ENCODE measurements around the gene R3HDM2.

R3HDM2 gene

GRCh38 chr12:57213058-57213715 lies 217.7 kb downstream of the R3HDM2 start:
- H3K4me3 ChIP-seq (ENCODE audit: low read depth, low read length, poor library complexity, severe bottlenecking): no peak overlapping the region
- no peaks in the 10 kb centered on the region for H3F3A ChIP-seq (ENCODE audit: insufficient read depth, low read length)

GRCh38 chr12:57212701-57213057 lies 218.2 kb downstream of the R3HDM2 start:
- TF ChIP-seq CTCF (IDR thresholded peaks at IDR 0.05; ENCODE audit: low read length): no peak
- no peak for TF ChIP-seq EZH2 (IDR thresholded peaks at IDR 0.05; ENCODE audit: borderline replicate concordance, low read length)
- H3K4me1 ChIP-seq (ENCODE audit: insufficient read depth, low read length, severe bottlenecking): peaks cover 67% of the 10 kb centered on the region
- H3K9me2 ChIP-seq (ENCODE audit: low read depth, low read length): no peaks in the 10 kb centered on the region
- H3K79me2 ChIP-seq (ENCODE audit: insufficient read depth, low read length): no peaks in the 10 kb centered on the region
- no peak overlapping the region for H3K27ac ChIP-seq (ENCODE audit: low read depth, low read length, poor library complexity, severe bottlenecking)
- no peak overlapping the region; the same call in 1 of the 2 replicates for H3K4me2 ChIP-seq (ENCODE audit: low read length)
- no peak overlapping the region for H2AFZ ChIP-seq (ENCODE audit: low read length)
- no peak overlapping the region for H3K4me3 ChIP-seq (ENCODE audit: low read depth, low read length, poor library complexity, severe bottlenecking)
- H3F3A ChIP-seq (ENCODE audit: insufficient read depth, low read length): no peaks in the 10 kb centered on the region
- no peaks in the 10 kb centered on the region for H3K36me3 ChIP-seq (ENCODE audit: insufficient read depth, low read length)
- no peaks in the 10 kb centered on the region for H4K20me1 ChIP-seq (ENCODE audit: insufficient read depth, low read length)
- H3K9me3 ChIP-seq (ENCODE audit: low read length): no peaks in the 10 kb centered on the region
- no peak overlapping the region; the same call in 1 of the 2 replicates for H3K9ac ChIP-seq (ENCODE audit: low read length)
- H3K27me3 ChIP-seq (ENCODE audit: insufficient read depth, low read length): no peaks in the 10 kb centered on the region

More at GRCh38 chr12:57213058-57213715, 217.7 kb downstream of the R3HDM2 start:
- Histone ChIP-seq H3K9me2 (ENCODE audit: low read depth, low read length) (no peaks in the 10 kb centered on the region), H3K36me3 (ENCODE audit: insufficient read depth, low read length) (no peaks in the 10 kb centered on the region), H3K27ac (ENCODE audit: low read depth, low read length, poor library complexity, severe bottlenecking) (no peak overlapping the region), H2AFZ (ENCODE audit: low read length) (no peak overlapping the region), H4K20me1 (ENCODE audit: insufficient read depth, low read length) (no peaks in the 10 kb centered on the region), H3K4me2 (ENCODE audit: low read length) (peak overlapping the region; percentile 3; the same call in 1 of the 2 replicates), H3K4me1 (ENCODE audit: insufficient read depth, low read length, severe bottlenecking) (peaks cover 72% of the 10 kb centered on the region), H3K27me3 (ENCODE audit: insufficient read depth, low read length) (no peaks in the 10 kb centered on the region), H3K79me2 (ENCODE audit: insufficient read depth, low read length) (no peaks in the 10 kb centered on the region), H3K9me3 (ENCODE audit: low read length) (no peaks in the 10 kb centered on the region), H3K9ac (ENCODE audit: low read length) (no peak overlapping the region; the same call in 1 of the 2 replicates)
- TF ChIP-seq CTCF (IDR thresholded peaks at IDR 0.05; ENCODE audit: low read length): peak; percentile 88
- TF ChIP-seq EZH2 (IDR thresholded peaks at IDR 0.05; ENCODE audit: borderline replicate concordance, low read length): no peak

DNA sequence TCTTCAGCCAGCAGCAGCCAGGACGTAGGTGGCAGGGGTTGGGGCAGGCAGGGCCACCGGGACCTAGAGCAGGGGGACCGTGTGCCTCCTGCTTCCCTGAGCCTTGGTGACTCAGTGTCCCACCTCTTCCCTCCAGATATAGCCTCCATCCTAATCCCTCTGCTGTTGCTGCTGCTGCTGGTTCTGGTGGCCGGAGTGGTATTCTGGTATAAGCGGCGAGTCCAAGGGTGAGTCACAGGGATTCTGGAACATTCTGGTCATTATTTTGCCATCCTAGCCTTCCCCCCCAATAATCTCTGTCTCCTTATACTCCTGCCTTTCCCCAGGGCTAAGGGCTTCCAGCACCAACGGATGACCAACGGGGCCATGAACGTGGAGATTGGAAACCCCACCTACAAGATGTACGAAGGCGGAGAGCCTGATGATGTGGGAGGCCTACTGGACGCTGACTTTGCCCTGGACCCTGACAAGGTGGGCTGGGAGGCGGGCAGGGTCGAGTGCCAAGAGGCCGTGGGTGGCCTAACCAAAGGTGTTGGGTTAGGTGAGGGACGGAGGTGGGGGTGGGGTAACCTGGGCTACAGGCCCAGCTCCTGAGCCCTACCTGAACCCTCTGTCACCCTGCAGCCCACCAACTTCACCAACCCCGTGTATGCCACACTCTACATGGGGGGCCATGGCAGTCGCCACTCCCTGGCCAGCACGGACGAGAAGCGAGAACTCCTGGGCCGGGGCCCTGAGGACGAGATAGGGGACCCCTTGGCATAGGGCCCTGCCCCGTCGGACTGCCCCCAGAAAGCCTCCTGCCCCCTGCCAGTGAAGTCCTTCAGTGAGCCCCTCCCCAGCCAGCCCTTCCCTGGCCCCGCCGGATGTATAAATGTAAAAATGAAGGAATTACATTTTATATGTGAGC lies 218.8 kb downstream of the R3HDM2 start:
- Histone ChIP-seq H3K36me3 (ENCODE audit: insufficient read depth, low read length) (no peaks in the 10 kb centered on the region), H4K20me1 (ENCODE audit: insufficient read depth, low read length) (no peaks in the 10 kb centered on the region), H3K4me2 (ENCODE audit: low read length) (peak overlapping the region; percentile 58; the same call in 1 of the 2 replicates), H3K4me1 (ENCODE audit: insufficient read depth, low read length, severe bottlenecking) (peaks cover 62% of the 10 kb centered on the region), H3K9me2 (ENCODE audit: low read depth, low read length) (no peaks in the 10 kb centered on the region), H3F3A (ENCODE audit: insufficient read depth, low read length) (no peaks in the 10 kb centered on the region), H3K27me3 (ENCODE audit: insufficient read depth, low read length) (no peaks in the 10 kb centered on the region), H2AFZ (ENCODE audit: low read length) (no peak overlapping the region), H3K9ac (ENCODE audit: low read length) (peak overlapping the region; percentile 16; the same call in 1 of the 2 replicates), H3K9me3 (ENCODE audit: low read length) (no peaks in the 10 kb centered on the region), H3K79me2 (ENCODE audit: insufficient read depth, low read length) (no peaks in the 10 kb centered on the region), H3K4me3 (ENCODE audit: low read depth, low read length, poor library complexity, severe bottlenecking) (peak overlapping the region; percentile 44), H3K27ac (ENCODE audit: low read depth, low read length, poor library complexity, severe bottlenecking) (peak overlapping the region; percentile 50)
- TF ChIP-seq CTCF (IDR thresholded peaks at IDR 0.05; ENCODE audit: low read length) (peak; percentile 21), EZH2 (IDR thresholded peaks at IDR 0.05; ENCODE audit: borderline replicate concordance, low read length) (no peak)

Measured in OCI-LY1 (cell line).